ENCODE measurements around the gene MGP.

The MGP gene

GRCh38 chr12:14931359-14931758 is 45.7 kb upstream of the MGP start:
- ATAC-seq = no peak

GRCh38 chr12:14930299-14930698 is 44.6 kb upstream of the MGP start:
- TF ChIP-seq SNAI2 (CRISPR knock-in tag; IDR thresholded peaks at IDR 0.05) = 0 out of 2 replicates have a peak, but pooled peaks have one; percentile 28
- no peak for TF ChIP-seq CSRNP3 (CRISPR knock-in tag; IDR thresholded peaks at IDR 0.05)
- TF ChIP-seq CREB5 (CRISPR knock-in tag; IDR thresholded peaks at IDR 0.05; ENCODE audit: low read depth) = peak; percentile 78
- TF ChIP-seq ISL1 (CRISPR knock-in tag; IDR thresholded peaks at IDR 0.05) = peak; percentile 95
- TF ChIP-seq GLIS3 (CRISPR knock-in tag; IDR thresholded peaks at IDR 0.05) = no peak
- ATAC-seq = peak; percentile 58

More at GRCh38 chr12:14931359-14931758, 45.7 kb upstream of the MGP start:
- TF ChIP-seq OSR1 (CRISPR knock-in tag; IDR thresholded peaks at IDR 0.05) = no peak
- no peak for TF ChIP-seq CSDC2 (CRISPR knock-in tag; IDR thresholded peaks at IDR 0.05)
- no peak for TF ChIP-seq TSHZ2 (CRISPR knock-in tag; IDR thresholded peaks at IDR 0.05)
- TF ChIP-seq RARB (CRISPR knock-in tag; IDR thresholded peaks at IDR 0.05) = no peak
- no peak for TF ChIP-seq ZNF8 (CRISPR knock-in tag; IDR thresholded peaks at IDR 0.05)
- no peak for TF ChIP-seq ZC3H10 (CRISPR knock-in tag; IDR thresholded peaks at IDR 0.05)
- no peak for TF ChIP-seq CSRNP3 (CRISPR knock-in tag; IDR thresholded peaks at IDR 0.05)
- TF ChIP-seq ZNF565 (CRISPR knock-in tag; conservative IDR thresholded peaks at IDR 0.05; ENCODE audit: low read depth) = no peak
- TF ChIP-seq BACH2 (CRISPR knock-in tag; IDR thresholded peaks at IDR 0.05; ENCODE audit: borderline replicate concordance) = no peak
- no peak for TF ChIP-seq ZNF70 (CRISPR knock-in tag; IDR thresholded peaks at IDR 0.05)
- no peak for TF ChIP-seq POU6F1 (CRISPR knock-in tag; IDR thresholded peaks at IDR 0.05; ENCODE audit: borderline replicate concordance, low read depth)
- TF ChIP-seq CREB5 (CRISPR knock-in tag; IDR thresholded peaks at IDR 0.05; ENCODE audit: low read depth) = no peak
- TF ChIP-seq TOX (CRISPR knock-in tag; IDR thresholded peaks at IDR 0.05; ENCODE audit: borderline replicate concordance) = no peak
- TF ChIP-seq ZFP30 (CRISPR knock-in tag; IDR thresholded peaks at IDR 0.05) = no peak
- TF ChIP-seq TCF4 (CRISPR knock-in tag; IDR thresholded peaks at IDR 0.05; ENCODE audit: borderline replicate concordance) = no peak
- TF ChIP-seq PATZ1 (CRISPR knock-in tag; IDR thresholded peaks at IDR 0.05; ENCODE audit: borderline replicate concordance) = no peak
- no peak for TF ChIP-seq SNAI2 (CRISPR knock-in tag; IDR thresholded peaks at IDR 0.05)
- no peak for TF ChIP-seq GLIS3 (CRISPR knock-in tag; IDR thresholded peaks at IDR 0.05)

All from SK-N-SH treated with all-trans-retinoic acid at 6 μM for 48 hours (cell line).